Sigmoid colon (tissue), 4 donors: ENCODE data around the gene SLC22A3.

Experiments used
- CTCF ChIP-seq, 4 experiments: fragments of 450-650 bp in 3 of 4; fragments of 200-600 bp in 1 of 4; IDR thresholded peaks; one replicate each; pipeline ENCODE4 v1.5.1; 2016 to 2019; ENCODE audit warnings: antibody characterized with exemption in 4 of 4, mild to moderate bottlenecking in 3 of 4, moderate library complexity in 2 of 4
- POLR2AphosphoS5 ChIP-seq, 4 donors: sonication (generic); formaldehyde crosslinking; IDR thresholded peaks; one replicate each; pipeline ENCODE4 v1.6.1; 2017; ENCODE audit warnings: antibody characterized with exemption in 4 of 4

- TF ChIP-seq CTCF (IDR thresholded peaks at IDR 0.05) (no peak), POLR2AphosphoS5 (IDR thresholded peaks at IDR 0.05) (no peak)
Observed at GRCh38 chr6:160309718-160310117, 38.5 kb upstream of the SLC22A3 start.
